ENCODE measurements around the gene MYH6.
"Not testable (repeated sequence)": the region's sequence is repeated elsewhere in the genome, so short reads cannot be mapped to it uniquely, and the experiment has no call there.

- not testable (repeated sequence) for TF ChIP-seq CTCF, POLR2A (IDR thresholded peaks at IDR 0.05)
Observed at GRCh38 chr14:23389871-23390270, 18.2 kb downstream of the MYH6 start.

All from body of pancreas (tissue), 4 donors.